ENCODE data around the gene SLC24A4.

Gene SLC24A4

DNA sequence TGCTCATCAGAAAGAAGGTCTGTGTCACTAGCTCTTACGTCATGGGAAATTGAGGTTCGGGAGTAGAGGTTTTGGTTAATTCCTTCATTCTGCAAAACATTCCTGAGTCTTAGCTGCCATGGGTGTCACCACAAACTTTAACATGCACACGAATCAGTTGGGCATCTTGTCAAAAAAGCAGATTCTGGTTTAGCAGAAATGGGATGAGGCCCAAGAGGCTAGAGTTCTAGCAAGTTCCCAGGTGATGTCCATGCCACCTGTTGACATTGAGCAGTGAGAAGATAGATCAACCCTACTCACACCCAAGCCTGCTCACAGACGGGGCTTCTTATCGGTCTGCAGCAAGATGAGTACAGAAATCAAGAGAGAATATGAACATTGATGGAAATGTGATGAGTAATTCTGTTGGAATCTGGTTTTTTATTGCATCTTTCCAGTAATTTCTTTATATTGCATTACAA lies 179.0 kb downstream of the SLC24A4 start:
- no peak for DNase-seq (ENCODE audit: low read depth)

DNA sequence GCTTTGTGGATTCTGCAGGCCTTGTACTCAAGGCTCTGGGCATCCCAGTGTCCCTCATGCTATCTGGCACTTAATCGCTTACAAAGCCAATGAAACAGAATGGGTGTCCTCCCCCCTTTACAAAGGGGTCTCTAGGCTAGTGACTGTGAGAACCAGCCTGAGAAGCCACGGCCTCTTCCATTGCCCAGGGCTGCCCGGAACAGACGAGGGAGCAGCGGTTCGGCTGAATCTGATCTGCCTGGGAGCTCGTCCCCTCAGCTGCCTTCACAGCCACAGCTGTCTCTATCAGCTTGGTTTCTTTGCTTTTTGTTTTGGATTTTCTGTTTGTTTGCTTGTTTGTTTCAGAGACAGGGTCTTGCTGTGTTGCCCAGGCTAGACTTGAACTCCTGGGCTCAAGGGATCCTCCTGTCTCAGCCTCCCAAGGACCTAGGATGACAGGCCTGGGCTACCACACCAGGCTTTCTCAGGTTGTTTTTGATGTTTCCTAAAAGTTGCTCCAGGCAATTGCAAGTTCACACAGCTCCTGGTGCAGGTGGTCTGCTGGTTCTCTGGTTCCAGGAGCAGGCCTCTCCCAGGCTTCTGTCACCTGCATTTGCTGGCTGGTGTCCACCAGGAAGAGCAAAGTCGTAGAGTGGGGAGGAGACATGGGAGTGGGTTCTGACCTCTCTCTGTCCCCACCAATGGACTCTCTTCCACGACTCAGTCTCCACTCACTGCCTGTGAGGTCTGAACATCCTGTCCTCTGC lies 179.7 kb downstream of the SLC24A4 start:
- no peak for DNase-seq (ENCODE audit: low read depth)

DNA sequence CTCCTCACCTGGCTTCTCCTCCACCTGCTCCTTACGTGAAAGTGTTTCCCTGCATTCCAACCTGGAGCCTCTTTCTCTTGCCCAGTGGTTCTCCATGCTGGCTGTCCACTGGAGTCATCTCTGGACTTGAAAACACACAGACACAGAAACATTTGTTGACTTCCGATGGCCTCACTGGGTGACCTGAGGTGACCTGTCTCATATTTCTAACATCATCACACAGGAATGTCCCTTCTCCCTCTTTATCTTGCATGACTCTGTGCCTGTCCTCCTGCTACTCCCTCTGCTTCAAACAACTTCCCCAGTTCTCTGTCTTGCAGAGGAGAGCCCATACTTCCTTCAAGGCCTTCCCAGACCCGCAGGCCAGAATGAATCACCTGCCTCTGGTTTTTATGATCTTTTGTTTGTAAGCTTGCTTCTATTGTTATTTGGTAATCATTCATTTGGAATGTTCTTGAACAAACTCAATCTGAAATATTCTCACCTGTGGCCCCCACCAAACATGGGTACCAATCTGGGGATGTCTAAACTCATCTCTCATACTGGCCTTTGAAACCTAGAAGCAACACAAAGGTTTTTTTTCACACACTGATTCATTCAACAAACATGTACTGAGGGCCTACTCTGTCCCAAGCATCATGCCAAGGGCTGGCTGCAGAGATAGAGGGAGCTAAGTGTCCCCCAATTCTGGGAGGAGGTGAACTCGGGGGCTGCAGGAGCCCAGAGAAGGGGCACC lies 181.0 kb downstream of the SLC24A4 start:
- DNase-seq (ENCODE audit: low read depth) = no peak

DNA sequence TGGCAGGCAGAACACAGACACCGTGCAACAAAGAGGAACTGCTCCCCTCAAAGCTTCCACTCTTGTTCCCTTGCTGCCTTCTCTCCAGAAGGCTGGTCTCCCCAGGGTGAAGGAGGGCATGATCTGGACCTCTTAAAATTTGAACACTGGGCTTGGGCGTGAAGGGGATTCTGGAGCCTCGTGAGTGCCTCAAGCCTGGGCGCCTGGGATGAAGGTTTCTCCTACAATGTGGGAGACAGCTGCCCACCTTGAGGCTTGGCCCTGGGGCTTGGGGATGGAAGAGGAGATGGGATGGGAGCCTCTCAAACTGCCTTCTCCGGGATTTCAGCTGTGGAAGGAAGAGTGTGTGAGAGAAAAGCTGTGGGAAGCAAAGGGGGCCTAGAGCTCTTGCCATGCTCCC lies 182.9 kb downstream of the SLC24A4 start:
- no peak for DNase-seq (ENCODE audit: low read depth)

DNA sequence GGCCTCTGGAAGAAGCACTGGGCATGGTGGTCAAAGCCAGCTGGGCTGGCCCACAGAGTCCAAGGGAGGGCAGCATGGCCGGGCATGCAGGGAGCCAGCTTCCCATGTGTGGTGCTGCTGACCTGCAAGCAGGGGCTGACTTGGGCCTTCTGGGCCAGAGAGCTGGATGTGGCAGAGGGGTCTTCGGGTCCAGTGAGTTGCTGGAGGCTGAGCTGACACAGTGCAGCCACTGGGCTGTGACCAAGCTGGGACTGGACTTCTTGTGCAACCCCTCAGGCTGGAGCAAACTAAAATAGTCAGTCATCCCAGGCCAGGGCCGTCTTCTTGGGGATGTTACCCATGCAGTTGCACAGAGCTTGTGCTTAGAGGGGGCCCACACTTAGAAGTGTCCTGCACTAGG lies 183.3 kb downstream of the SLC24A4 start:
- DNase-seq (ENCODE audit: low read depth) = no peak

DNA sequence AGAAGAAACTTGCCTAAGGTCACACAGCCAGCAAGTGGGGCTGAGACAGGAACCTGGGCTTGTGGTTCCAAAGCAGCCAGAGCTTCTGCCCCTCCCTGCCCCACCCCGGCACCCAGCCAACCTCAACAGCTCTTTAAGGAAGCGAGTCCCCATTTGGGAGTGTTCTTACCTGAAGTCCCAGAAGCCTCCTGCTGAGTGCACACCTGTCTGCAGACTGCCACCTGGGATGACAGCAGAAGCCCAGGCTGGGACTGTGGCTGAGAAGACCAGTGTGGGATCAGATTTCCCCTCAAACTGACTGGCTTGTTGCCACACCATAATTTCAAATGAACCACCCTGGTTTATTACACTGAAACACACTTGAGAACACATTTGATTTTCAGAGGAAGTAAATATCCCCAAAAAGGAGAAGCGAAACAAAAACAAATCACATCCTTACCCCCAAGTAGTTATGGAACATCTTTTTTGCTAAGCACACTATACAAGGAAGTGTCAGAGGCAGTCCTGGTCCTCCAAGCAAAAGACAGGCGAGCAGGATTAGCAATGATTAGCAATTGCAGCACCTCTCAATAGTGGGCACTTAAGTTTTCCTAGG lies 184.3 kb downstream of the SLC24A4 start:
- no peak for DNase-seq (ENCODE audit: low read depth)

DNA sequence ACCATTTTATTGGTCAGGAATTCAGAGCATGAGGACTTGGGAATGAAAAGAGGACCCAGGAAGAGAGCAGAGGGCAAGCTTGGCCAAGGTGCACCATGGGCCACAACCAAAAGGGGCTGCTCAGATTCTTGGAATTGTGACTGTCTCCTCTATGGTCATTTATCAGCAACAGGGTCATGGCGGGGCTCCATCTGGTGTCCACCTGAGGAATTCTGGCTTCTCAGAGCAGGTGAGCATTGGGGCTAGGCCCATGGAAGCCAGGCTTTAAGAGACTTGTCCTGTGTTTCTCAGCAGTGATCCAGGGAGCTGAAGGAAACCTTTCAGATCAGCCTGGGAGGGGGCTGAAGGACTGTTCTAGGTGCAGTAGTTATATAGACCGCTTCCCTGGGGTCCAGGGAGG lies 188.0 kb downstream of the SLC24A4 start:
- no peak for DNase-seq (ENCODE audit: low read depth)

DNA sequence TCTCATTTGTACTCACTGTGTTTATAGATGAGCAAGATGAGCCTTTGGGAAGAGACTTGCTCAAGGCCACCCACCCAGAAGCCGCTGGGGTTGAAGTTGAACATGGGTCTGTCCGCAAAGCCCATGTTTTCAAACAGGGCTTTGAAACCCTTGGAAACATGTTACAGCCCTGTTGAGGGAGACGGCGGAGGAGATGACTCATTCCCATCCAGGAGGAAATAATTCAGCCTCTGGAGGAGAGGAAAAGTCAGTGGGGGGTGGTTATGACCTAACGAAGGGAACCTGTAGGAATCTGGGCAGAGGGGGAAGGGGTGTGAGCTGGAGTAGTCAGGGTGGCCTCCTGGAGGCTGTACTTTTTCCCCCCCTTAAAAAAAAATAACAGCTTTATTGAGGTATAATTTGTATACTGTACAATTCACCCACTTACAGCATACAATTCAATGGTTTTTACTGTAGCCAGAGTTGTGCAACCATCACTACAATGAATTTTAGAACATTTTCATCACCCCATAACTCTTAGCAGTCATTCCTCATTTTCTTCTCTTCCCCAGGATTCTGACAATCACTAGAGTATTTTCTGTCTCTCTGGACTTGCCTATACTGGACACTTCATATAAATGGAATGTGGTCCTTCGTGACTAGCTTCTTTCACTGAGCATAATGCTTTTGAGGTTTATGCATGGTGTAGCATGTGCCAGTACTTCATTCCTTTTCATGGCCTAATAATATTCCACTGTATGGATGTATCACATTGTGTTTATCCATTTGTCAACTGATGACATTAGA lies 188.7 kb downstream of the SLC24A4 start:
- DNase-seq (ENCODE audit: low read depth) = no peak

DNA sequence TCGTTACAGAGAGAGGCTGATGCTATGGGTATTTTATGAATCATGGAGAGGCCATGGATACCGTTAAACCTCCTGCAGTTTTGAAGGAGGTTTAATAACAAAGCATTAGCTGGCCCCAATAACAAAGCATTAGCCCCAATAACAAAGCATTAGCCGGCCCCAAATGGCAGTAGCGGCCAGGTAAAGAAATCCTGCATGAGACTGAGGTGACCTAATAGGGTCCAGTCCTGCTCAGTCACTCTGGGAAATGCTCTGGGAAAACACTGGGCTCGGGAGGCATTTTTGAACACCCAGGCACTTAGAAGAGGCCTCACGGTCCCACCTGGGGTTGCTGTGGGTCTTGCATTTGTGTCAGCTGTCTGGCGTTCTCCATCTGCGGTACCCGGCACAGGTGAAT lies 189.8 kb downstream of the SLC24A4 start:
- DNase-seq (ENCODE audit: low read depth) = no peak

DNA sequence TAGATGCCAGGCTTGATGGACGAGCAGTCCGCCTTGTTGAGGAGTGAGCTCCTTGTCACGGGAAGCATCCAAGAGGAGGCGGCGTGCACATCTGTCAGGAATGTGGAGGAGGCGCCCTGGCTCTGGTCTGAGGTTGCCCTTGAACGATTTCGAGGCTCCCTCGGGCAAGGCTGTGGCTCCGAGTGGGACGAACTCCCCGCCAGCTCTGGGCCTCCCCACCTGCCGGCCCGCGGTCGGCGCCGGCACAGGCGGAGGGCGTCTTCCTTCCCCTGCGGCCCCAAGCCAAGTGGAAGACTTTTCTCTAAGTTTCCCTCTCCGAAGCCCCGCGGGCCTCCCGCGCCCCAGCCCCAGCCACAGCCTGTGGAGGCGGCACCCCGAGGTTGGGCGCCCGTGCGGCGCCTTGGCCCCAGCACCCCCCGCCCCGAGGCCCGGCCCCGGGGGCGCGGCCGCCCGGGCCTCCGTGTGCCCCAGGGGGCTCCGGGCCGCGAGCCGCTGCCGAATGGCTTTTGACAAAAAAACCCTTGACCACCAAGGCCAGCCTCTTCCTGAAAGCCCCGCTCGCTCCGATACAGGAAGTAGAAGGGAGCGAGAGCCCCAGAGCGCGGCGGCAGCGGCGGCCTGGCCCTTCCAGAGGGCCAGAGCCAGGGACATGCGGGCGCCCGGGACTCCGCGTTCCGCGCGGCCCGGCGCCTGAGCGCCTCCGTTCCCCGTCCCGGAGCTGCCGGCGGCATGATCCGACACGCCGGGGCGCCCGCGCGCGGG lies 190.4 kb downstream of the SLC24A4 start, which contains the start of gene RIN3:
Gene RIN3 (plus strand): TSS at position 578 of the 762 bp plus-strand sequence. CDS start 152 bp downstream, at position 730.
- peak; percentile 24 for DNase-seq (ENCODE audit: low read depth)

DNA sequence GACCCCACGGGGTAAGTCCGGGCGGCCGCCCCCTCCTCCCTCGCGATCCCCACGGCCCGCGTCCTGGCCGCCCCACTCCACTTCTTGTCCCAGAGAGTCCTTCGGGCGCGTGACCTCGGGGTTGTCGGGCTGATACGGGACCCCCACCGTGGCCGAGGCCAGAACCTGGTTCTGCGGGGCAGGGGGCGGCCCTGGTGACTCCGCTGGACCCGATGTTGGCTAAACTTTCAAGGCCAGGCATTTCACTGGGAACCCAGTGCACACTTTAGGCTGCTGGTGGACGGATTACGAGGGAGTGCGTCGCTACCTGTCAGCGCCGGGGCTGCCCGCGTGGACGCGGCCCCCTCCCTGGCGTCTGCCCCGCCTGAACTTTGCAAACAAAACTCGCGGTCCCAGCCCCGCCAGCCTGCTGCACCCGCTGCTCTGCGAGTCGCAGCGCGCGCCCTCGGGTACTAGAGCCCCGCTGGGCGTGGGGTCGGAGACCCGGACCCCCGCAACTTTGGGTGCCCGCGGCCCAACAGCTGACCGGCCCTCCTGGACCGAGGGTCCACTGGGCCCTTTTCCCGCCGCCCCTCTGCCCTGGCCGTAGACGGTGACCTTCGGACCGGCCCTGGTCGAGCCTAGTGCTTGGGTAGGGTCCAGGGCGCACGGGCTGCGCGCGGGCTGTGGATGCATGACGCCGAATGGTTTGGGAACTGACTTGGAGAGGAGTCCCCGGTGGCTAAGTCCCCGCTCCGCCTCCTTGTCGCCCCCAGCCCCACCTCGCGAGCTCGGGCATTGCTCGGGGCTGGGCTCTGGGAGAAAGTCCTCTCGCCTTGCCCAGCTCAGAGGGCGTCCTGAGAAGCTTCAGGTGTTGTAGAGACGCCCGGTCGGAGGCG lies 191.2 kb downstream of the SLC24A4 start:
- no peak for DNase-seq (ENCODE audit: low read depth)

DNA sequence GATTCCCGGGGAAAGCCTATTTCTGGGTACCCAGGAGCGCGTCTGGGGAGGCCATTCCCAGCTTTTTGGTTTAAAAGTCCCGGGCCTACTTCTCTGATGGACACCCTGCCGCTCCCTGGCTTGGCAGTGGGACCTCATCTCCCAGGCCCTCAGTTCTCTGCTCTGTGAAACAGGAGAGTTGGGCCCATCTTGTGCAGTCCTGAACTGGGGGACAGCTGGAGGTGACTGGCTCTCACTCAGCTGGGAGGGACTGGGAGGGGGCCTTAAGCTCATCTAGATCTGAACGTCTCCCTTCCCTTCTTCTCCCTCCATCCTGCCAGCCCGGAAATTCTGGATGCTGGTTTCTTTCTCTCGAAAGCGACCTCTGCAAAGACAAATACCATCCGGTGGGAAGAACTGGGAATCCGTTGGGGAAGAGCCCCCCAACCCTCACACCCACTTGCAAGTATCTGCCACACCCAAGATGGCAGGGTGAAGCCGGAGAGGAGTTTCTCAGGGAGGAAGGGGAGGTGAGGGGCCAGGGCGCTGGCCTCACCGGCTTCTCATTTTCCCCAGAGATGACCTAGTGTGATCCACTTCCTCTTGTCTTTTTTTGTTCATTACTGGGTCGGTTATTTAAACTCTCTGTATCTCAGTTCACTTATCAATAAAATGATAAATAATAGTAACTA lies 192.0 kb downstream of the SLC24A4 start:
- no peak for DNase-seq (ENCODE audit: low read depth)

DNA sequence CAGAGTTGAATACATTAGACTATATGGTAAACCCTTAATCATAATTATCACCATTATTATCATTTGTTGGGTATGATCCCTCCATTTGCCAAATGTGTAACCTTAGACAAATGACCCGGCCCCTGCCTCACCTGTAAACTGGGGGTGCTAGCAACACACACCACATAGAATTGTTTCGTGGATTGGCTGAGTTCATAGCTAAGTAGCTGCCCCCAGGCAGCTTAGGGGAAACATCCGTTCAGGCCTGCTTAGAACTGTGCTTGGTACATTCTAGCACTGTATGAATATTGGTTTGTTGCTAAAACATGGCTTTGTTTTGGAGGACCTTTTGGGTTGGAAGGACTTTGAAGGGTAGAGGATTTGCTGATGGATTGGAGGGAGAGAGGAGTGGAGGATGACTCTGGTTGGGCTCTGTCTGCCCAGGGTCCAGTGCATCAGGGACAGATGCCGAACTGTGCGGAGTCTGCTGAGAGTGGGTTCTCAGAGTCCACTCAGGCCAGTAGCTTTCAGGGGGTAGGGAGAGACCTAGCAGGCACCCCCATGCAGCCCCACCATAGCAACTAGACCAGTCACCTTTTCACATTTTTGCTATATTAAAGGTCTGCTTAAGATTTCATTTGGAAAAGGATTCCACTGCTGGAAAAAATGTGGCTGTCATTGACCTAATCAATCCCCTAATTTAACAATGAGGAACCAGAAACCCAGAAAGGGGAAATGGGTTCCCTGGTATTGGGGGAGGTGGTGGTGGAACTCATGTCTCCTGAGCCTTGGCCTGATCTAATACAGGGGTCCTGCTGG lies 192.8 kb downstream of the SLC24A4 start:
- no peak for DNase-seq (ENCODE audit: low read depth)

DNA sequence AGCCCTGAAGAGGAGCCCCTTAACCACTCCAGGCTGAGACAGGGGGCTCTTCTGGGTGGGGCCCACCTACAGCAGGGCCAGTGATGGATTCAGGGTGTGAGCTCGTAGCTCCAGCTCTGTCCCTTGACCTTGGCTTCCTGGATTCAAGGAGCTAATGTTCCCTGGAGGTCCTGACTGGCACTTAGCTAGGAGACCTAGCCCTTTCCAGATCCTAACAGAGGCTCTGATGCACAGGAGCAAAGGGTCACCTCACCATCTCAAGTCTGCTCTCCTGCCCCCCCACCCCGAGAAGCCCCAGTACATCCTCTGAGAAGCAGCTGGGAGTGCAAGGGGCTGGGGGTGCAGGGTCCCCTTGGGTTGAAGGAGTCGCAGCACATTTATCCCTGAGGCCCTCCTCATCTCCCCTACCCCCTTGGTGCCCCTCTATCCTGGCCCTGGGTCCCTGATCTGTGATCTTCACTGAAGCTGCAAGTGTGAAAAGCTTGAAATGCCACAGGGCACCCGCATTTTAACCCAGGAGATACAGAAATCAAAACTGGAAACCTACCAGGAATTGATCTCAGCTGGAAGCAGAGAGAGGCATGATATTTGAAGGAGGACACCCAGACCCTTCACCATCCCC lies 193.5 kb downstream of the SLC24A4 start:
- no peak for DNase-seq (ENCODE audit: low read depth)

DNA sequence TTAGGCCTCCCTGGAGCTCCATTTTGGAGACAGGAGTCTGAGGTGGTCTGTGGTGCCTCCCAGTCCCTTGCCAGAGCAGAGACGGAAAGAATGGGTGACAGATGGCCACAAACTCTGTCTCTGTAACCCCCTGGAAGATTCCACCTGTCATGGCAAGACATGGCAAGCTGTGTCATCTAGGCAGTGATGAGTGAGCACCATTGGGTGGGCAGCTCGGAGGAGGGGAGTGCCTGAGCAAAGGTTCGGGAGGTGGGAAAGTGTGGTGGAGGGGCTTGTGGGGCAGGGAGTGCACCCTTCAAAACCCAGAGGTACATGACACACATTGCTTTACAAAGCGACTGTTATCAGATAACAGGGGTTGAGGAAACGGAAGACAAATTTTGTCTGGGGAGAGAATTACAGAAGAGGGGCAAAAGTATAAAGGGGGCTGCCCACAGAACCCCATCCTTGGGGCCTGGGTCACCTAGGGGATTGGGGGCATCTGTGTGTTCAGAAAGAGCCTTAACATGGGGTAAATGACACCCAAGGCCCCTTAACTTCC lies 194.1 kb downstream of the SLC24A4 start:
- DNase-seq (ENCODE audit: low read depth) = peak; percentile 30

DNA sequence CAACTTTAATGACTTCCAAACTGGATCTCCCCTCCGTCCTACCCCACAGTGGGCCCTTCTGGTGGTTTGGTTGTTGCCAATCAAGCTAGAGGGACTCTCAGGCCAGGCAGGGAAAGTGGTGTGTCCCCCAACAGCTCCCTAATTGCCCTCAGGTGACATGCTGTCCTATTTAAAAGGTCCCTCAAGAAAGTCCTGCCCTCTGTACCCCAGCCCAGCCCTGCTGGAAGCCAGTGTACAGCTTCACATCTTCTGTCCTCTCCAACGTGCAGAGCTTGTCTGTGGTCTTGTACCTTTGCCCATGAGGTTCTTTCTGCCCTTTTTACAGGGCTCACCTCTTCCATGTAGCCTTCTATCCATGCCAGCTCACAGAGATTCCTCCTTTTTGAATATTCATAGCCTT lies 194.8 kb downstream of the SLC24A4 start:
- no peak for DNase-seq (ENCODE audit: low read depth)

DNA sequence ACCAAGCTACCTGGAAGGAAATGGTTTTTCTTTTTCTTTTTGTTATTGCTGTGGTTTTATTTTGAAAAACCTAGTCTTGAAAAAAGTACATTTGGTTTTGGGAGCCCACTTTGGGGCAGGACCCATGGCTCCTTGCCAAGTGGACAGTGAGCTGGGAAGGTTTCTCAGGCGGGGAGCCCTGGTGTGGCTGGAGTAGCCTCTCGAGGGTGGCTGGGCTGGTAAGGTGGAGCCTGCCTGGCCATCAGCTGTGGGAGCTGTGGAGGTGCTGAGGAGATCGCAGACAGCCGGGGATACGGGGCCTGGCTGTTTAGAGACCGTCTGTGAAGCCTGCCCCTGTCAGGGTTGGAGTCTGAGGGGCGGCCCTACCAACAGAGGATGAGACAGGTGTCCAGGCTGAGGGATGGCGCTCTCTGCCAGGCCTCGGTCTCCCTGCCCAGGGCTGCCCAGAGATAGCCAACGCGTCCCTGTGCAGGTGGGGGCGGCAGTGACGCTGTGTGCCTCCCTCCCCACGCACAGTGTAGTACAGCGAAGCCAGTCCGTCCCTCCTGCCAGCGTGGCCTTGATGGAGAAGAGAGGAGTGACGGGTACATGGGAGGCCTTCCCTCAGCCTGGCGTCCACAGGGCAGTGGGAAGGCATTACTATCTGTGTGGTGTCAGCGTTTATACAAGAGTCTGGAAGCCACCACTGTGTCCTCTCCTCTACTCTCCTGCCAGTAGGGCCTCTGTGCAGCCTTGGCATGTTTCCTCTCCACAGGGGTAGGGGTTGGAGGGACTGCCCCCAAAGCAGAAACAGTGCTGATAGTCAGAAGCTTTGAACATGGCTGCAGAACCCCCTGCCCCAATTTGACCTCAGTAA lies 196.5 kb downstream of the SLC24A4 start:
- DNase-seq (ENCODE audit: low read depth) = no peak

Data from activated T-cell treated with anti-CD3 and anti-CD28 coated beads for 1 hour (primary cell).